GM19397 (cell line): ENCODE measurements around the gene GGTA1.

Experiments used
- ATAC-seq: cut with Tn5 transposase; IDR thresholded peaks from one replicate; pipeline ENCODE4 v1.9.1; 2021; ENCODE audit warnings: mild to moderate bottlenecking, moderate library complexity; ENCODE audit not compliant: unreplicated experiment

GGTA1 gene

GRCh38 chr9:121500165-121500478 is 478 bp upstream of the GGTA1 start:
- no peak for ATAC-seq

GRCh38 chr9:121499177-121499426 is 542 bp downstream of the GGTA1 start:
- no peak for ATAC-seq

DNA sequence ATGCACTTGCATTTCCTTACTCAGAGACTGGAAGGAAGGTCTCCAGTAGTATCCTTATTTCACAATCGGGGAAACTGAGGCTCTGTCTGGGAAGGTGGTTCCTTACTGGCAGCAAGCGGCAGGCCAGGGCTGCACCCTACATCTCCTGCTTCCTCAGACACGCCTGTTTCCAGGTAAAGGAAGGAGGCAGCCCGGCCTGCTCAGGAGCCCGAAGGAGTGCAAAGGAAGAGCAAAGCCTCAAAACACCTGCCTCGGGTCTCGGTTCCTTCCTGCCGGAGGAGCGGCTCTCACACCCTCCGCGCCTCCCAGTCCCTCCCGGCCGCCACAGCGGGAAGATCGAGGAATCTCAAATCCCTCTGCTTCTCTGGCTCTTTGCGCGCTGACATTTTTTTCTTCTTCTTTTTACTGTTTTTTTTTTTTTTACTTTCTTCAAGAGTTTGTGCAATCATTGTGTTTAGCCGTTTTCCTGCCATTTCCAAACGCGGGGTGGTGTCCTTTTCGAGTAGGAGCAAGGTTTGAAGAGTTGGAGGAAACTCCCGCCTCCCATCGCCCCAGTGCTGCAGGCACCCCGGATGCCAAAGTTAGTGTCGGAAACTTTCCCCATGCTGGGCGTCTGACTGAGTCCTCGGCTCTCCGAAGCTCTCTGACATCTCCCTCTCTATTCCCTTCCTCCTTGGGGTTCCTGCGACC is 1.0 kb downstream of the GGTA1 start:
- no peak for ATAC-seq

GRCh38 chr9:121498150-121498486 is 1.5 kb downstream of the GGTA1 start:
- peak; percentile 69 for ATAC-seq

DNA sequence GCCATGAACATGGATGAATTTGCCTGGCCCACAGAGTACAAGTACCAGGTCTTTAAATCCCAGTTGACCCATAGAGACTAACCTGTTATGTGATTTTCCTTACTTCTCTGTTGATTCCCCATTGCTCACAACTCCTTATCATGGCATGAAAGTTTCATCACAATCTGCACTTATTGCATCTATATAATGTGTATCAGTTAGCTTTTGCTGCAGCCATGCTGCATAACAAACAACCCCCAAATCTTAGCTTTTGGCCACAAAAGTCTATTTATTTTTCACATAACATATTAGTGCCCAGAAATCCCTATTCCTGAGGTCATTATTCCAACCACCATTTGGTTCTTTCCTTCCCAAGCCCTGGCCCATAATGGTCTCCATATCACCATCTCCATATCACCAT is 3.7 kb downstream of the GGTA1 start:
- no peak for ATAC-seq

DNA sequence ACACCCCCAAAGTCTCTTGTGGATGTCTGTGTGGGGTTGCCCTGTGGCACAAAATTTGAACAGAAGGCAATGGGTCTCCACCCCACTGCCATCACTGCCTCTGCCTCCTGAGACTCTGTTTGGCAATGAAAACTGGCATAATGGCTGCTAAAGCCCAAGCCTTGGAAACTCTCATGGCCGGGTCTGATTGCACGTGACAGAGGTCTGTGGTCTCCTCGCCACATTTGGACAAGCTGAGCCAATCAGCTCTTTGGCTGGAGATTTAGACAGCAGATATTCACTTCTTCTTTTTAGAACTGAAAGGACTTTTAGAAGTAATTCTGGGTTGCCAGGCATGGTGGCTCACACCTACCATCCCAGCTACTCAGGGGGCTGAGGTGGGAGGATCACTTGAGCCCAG is 5.5 kb downstream of the GGTA1 start:
- ATAC-seq = no peak

DNA sequence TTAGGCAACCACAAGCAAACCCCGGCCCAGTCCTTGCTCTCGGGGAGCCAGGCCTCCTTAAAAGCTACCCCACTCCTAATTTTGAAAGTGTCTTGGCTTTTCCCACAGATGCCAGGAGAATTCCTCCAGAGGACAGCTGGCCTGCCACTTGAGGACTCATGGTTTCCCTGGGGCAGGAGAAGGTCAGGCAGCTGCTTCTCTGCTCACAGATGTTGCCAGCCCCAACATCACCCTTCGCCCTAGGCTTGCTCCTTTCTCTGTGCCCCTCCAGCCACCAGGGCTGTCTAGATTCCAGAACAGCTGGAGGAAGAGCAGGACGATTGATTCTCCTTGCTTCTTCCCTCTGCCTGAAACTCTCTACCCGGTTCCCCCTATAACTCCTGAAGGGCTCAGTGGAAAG is 8.5 kb downstream of the GGTA1 start:
- no peak for ATAC-seq

GRCh38 chr9:121489344-121489743 is 10.3 kb downstream of the GGTA1 start:
- ATAC-seq = no peak

DNA sequence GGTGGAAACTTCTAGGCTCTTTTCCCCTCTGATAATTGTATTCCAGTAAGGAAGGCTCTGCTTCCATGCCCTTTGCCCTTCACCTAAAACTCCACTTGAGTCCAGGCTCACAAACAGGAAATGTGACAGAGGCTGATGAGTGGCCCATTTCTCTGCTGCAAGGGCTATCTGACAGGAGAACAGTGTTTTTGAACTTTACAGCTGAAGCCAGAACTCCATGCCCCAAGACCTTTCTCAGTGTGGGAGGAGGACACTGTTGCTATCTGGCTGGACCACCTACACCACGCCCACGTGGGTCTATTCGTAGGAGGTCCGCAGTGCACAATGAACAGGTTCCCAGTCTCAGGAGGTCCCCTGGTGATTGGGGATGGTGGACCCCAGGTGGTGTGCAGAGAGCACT is 13.6 kb downstream of the GGTA1 start:
- no peak for ATAC-seq

DNA sequence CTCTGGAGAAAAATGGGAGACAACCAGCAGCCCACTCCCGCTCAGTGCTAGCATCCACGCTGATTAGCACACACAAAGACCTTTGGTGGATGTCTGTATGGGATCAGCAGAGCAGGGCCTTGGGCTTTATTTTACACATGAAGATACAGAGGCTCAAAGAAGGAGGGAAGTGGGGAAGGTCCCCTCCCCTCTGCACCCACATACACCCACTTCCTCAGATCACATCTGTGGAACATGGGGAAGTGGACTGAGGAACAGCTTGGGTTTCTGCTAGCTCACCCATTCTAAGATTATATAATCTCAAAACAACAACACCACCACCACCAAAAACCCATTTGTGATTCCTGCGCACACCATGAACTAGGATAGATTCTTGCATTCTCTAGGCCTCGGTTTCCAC is 14.0 kb downstream of the GGTA1 start:
- no peak for ATAC-seq

DNA sequence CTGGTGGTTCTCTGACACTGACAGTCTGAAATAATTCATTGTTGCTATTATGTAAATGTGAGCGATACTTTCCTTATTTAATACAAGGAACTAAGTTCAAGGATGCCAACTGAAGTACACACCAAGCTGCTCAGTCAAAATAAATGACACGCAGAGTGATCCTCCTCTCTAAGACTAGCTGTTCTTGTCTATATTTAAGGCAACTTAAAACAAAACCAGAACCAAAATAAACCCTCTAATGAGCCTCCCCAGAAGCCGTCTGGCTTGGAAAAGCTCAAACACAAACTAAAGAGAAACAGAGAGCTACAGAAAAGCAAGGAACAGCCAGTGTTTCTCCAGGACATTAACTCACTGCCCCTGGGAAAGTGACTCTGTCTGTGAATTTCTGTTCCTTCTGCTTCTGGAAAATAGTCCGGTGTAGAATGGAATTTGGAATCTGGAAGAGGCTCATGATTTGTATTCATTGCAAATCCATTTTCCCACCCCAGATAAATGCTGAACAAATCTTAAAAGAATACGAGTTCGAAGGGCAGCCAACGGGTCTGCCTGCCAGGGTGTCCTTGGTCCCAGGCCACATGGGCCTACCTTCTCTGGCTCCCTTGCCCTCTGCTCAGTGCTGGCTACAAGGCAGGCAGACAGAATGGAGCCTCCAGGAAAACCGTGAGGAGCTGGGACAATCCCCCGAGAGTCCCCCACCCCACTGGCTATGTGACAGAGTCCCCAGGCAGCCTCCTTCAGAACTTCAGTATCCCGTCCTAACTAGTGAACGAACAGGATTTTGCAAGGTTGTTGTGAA is 14.8 kb downstream of the GGTA1 start:
- no peak for ATAC-seq

GRCh38 chr9:121483473-121484031 is 16.1 kb downstream of the GGTA1 start:
- no peak for ATAC-seq

- ATAC-seq = no peak
Observed at GRCh38 chr9:121483049-121483448, 16.6 kb downstream of the GGTA1 start.

- ATAC-seq = no peak
Observed at GRCh38 chr9:121478816-121479676, 20.6 kb downstream of the GGTA1 start.

DNA sequence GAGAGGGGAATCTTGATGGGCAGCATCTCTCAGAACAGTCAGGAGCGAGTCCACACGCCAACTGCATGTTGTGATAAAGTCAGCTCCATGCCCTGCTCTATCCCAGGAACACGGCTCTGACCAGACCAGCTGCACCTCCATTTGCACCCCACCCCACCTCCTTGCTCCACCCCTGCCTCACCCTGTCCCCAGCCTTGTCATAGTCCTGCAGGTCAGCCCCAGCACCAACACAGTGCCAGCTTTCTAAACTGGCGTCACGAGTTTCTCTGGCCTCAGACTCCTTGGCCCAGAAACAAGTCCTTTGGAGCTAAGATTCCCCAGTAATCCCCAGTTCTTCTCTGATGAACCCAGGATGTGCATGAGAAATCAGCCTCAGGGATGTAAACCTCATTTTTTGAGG is 23.5 kb downstream of the GGTA1 start:
- no peak for ATAC-seq

- ATAC-seq = no peak
Observed at GRCh38 chr9:121474231-121474947, 25.3 kb downstream of the GGTA1 start.

DNA sequence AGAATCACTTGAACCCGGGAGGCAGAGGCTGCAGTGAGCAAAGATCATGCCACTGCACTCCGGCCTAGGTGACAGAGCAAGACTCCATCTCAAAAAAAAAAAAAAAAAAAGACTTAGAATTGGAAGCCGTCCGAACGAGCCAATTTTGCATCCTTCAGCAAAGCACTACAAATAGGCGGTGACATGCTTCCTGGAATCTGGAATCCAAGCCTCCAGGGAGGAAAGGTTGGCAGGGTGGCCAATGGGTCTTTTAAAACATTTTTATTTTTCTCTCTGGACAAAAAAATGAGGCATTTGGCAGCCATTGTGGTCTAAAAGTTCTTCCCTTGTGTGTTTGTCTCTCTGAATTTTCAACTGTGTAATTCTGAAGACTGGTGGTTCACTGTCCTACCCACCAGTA is 26.4 kb downstream of the GGTA1 start:
- no peak for ATAC-seq

- no peak for ATAC-seq
Observed at GRCh38 chr9:121472446-121472845, 27.2 kb downstream of the GGTA1 start.

GRCh38 chr9:121466142-121466541 is 33.5 kb downstream of the GGTA1 start:
- no peak for ATAC-seq

DNA sequence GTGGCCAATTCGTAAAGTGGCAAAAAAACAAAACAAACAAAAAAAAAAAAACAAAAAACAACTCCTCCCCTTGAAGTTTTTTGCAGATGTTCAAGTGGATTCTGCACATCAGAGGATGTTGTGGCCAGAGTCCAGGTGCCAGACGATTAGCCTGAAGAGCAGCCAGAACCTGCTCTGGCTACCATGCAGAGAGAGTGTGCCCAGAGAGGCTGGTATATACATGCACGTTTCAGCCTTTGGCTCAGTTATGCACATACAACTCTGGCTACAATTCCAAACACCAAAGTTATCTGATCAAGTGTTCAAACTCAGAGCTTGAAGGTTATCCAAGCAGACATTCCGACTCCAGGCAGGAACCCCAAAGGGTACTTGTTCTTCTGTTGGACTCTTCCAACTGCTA is 34.7 kb downstream of the GGTA1 start:
- ATAC-seq = no peak
